Measurements from ENCODE around the gene OSMR. TPM values are rescaled to one million over a fixed set of nuclear protein-coding genes. Genes with fewer than 3 reads are reported as not detected.

The OSMR gene
- total RNA-seq (2021; fragmentation: NEBNext Ultra II Directional; extraction: Animal tissue kit (Norgen Biotek cat#: 25700)): 10 to 100 TPM; 28.1 to 36.6 (median 31.3) TPM
- long read RNA-seq, partial matches to known transcripts: 7 of 20 reads
- long read RNA-seq, other reads (novel, unspliced or antisense): 10 of 20 reads

GRCh38 chr5:38845526-38846378 is at the start of gene OSMR:
Gene OSMR (plus strand): TSS chr5:38846012. CDS start chr5:38869045, 23,033 bp downstream.
- Mint-ChIP-seq H3K4me3 (peak within 1 kb of the TSS; percentile 93), H3K27me3 (ENCODE audit: insufficient read depth) (no peaks in the 10 kb centered on the region; the same call in 1 of the 2 replicates), H3K36me3 (ENCODE audit: low read depth) (peaks cover 25% of the 10 kb centered on the region), H3K9me3 (no peaks in the 10 kb centered on the region), H3K27ac (peak within 1 kb of the TSS; percentile 98), H3K4me1 (ENCODE audit: low read depth) (peaks cover 50% of the 10 kb centered on the region)
- DNase-seq: peak; percentile 95
- no peak for TF ChIP-seq CTCF (IDR thresholded peaks at IDR 0.05)

GRCh38 chr5:38796742-38797108 is 49.1 kb upstream of the OSMR start:
- no peak for TF ChIP-seq CTCF (IDR thresholded peaks at IDR 0.05)
- Mint-ChIP-seq H3K4me1 (ENCODE audit: low read depth) (peaks cover 11% of the 10 kb centered on the region; the same call in 1 of the 2 replicates), H3K4me3 (no peak overlapping the region), H3K9me3 (no peaks in the 10 kb centered on the region), H3K36me3 (ENCODE audit: low read depth) (no peaks in the 10 kb centered on the region), H3K27ac (no peak overlapping the region), H3K27me3 (ENCODE audit: insufficient read depth) (peaks cover 37% of the 10 kb centered on the region)
- no peak for DNase-seq

- TF ChIP-seq CTCF (IDR thresholded peaks at IDR 0.05): no peak
- H3K4me1 Mint-ChIP-seq (ENCODE audit: low read depth): peaks cover 11% of the 10 kb centered on the region; the same call in 1 of the 2 replicates
- peaks cover 30% of the 10 kb centered on the region for H3K27me3 Mint-ChIP-seq (ENCODE audit: insufficient read depth)
- H3K9me3 Mint-ChIP-seq: no peaks in the 10 kb centered on the region
- no peak overlapping the region for H3K27ac Mint-ChIP-seq
- DNase-seq: no peak
- no peaks in the 10 kb centered on the region for H3K36me3 Mint-ChIP-seq (ENCODE audit: low read depth)
- no peak overlapping the region for H3K4me3 Mint-ChIP-seq
Observed at GRCh38 chr5:38797838-38798237, 48.0 kb upstream of the OSMR start.

- DNase-seq: no peak
- no peak overlapping the region for H3K27ac Mint-ChIP-seq
- H3K4me3 Mint-ChIP-seq: no peak overlapping the region
- TF ChIP-seq CTCF (IDR thresholded peaks at IDR 0.05): no peak
- no peaks in the 10 kb centered on the region for H3K9me3 Mint-ChIP-seq
- peaks cover 11% of the 10 kb centered on the region; the same call in 1 of the 2 replicates for H3K4me1 Mint-ChIP-seq (ENCODE audit: low read depth)
- H3K27me3 Mint-ChIP-seq (ENCODE audit: insufficient read depth): peaks cover 22% of the 10 kb centered on the region
- H3K36me3 Mint-ChIP-seq (ENCODE audit: low read depth): no peaks in the 10 kb centered on the region
Observed at GRCh38 chr5:38799556-38800377, 46.0 kb upstream of the OSMR start.

GRCh38 chr5:38800515-38800914 is 45.3 kb upstream of the OSMR start:
- no peaks in the 10 kb centered on the region for H3K36me3 Mint-ChIP-seq (ENCODE audit: low read depth)
- DNase-seq: no peak
- H3K4me3 Mint-ChIP-seq: no peak overlapping the region
- H3K27me3 Mint-ChIP-seq (ENCODE audit: insufficient read depth): peaks cover 23% of the 10 kb centered on the region
- H3K9me3 Mint-ChIP-seq: no peaks in the 10 kb centered on the region
- H3K4me1 Mint-ChIP-seq (ENCODE audit: low read depth): peaks cover 11% of the 10 kb centered on the region
- no peak overlapping the region for H3K27ac Mint-ChIP-seq
- TF ChIP-seq CTCF (IDR thresholded peaks at IDR 0.05): no peak
